Neural cell (in vitro differentiated cells): Measurements from ENCODE around the gene SERTAD2. TPM values are rescaled to one million over a fixed set of nuclear protein-coding genes. Genes with fewer than 3 reads are reported as not detected.

Experiments
- H2AFZ ChIP-seq: fragments of 200-600, 300-800 bp; sonication (generic), shearing (Covaris generic); 2 replicates; pipeline ENCODE4 v1.6.0; 2014; ENCODE audit warnings: low read depth, mild to moderate bottlenecking, antibody characterized with exemption, low read length, moderate library complexity
- H3F3A ChIP-seq: fragments of 200-600 bp; shearing (Covaris generic); 2 replicates; pipeline ENCODE4 v1.6.1; 2016; ENCODE audit warnings: mild to moderate bottlenecking, moderate library complexity, mixed read lengths, antibody characterized with exemption, low read length; ENCODE audit not compliant: insufficient read depth, poor library complexity, severe bottlenecking
- H3K27ac ChIP-seq: fragments of 200-600, 300-800 bp; sonication (generic), shearing (Covaris generic); 2 replicates; pipeline ENCODE4 v1.5.1; 2014; ENCODE audit warnings: mild to moderate bottlenecking, low read length, moderate library complexity
- H3K27me3 ChIP-seq: fragments of 300-800, 200-600 bp; sonication (generic), shearing (Covaris generic); 2 replicates; pipeline ENCODE4 v1.6.0; 2014; ENCODE audit warnings: mild to moderate bottlenecking, low read depth, low read length, moderate library complexity; ENCODE audit not compliant: insufficient read depth
- H3K36me3 ChIP-seq: fragments of 300-800, 200-600 bp; sonication (generic), shearing (Covaris generic); 2 replicates; pipeline ENCODE4 v1.5.1; 2014; ENCODE audit warnings: mild to moderate bottlenecking, antibody characterized with exemption, low read length, moderate library complexity; ENCODE audit not compliant: insufficient read depth
- H3K4me2 ChIP-seq: fragments of 300-800, 200-600 bp; sonication (generic), shearing (Covaris generic); 2 replicates; pipeline ENCODE4 v1.6.0; 2014; ENCODE audit warnings: mild to moderate bottlenecking, low read length
- H3K4me3 ChIP-seq: fragments of 300-800, 200-600 bp; sonication (generic), shearing (Covaris generic); 2 replicates; pipeline ENCODE4 v1.5.1; 2014; ENCODE audit warnings: mild to moderate bottlenecking, low read length, moderate library complexity
- H3K79me2 ChIP-seq: fragments of 200-600 bp; shearing (Covaris generic); replicated peaks from 2 replicates; pipeline ENCODE4 v1.6.0; 2014; ENCODE audit warnings: mild to moderate bottlenecking, low read length, moderate library complexity; ENCODE audit not compliant: insufficient read depth
- H3K9ac ChIP-seq: fragments of 300-800, 200-600 bp; sonication (generic), shearing (Covaris generic); 2 replicates; pipeline ENCODE4 v1.6.1; 2016; ENCODE audit warnings: mild to moderate bottlenecking, low read length, mixed read lengths
- H3K9me2 ChIP-seq: fragments of 200-600 bp; shearing (Covaris generic); 2 replicates; pipeline ENCODE4 v1.6.1; 2016; ENCODE audit warnings: mild to moderate bottlenecking, low read length, mixed read lengths; ENCODE audit not compliant: insufficient read depth
- H3K9me3 ChIP-seq: fragments of 200-600, 300-800 bp; sonication (generic), shearing (Covaris generic); 2 replicates; pipeline ENCODE4 v1.6.1; 2016; ENCODE audit warnings: mild to moderate bottlenecking, mixed run types, low read length, moderate library complexity, mixed read lengths
- H4K20me1 ChIP-seq: fragments of 200-600 bp; shearing (Covaris generic); 2 replicates; pipeline ENCODE4 v1.6.1; 2016; ENCODE audit warnings: mild to moderate bottlenecking, mixed run types; ENCODE audit not compliant: insufficient read depth
- CTCF ChIP-seq: fragments of 450-650 bp; IDR thresholded peaks from 2 replicates; pipeline ENCODE4 v1.5.1; 2014; ENCODE audit warnings: antibody characterized with exemption, mild to moderate bottlenecking, moderate library complexity; ENCODE audit not compliant: poor library complexity, severe bottlenecking
- EP300 ChIP-seq: fragments of 450-650 bp; conservative IDR thresholded peaks from 2 replicates; pipeline ENCODE4 v1.6.1; 2014; ENCODE audit warnings: antibody characterized with exemption, mild to moderate bottlenecking, moderate library complexity; ENCODE audit not compliant: poor library complexity, severe bottlenecking
- EZH2 ChIP-seq: fragments of 200-600, 300-800 bp; shearing (Covaris generic), sonication (generic); IDR thresholded peaks from 2 replicates; pipeline ENCODE4 v1.6.1; 2014; ENCODE audit warnings: antibody characterized with exemption, low read length, borderline replicate concordance, mild to moderate bottlenecking; ENCODE audit not compliant: insufficient read depth, poor library complexity, severe bottlenecking
- MXI1 ChIP-seq: fragments of 450-650 bp; conservative IDR thresholded peaks from 2 replicates; pipeline ENCODE4 v1.6.1; 2014; ENCODE audit warnings: antibody characterized with exemption, mild to moderate bottlenecking; ENCODE audit not compliant: poor library complexity, severe bottlenecking
- POLR2AphosphoS5 ChIP-seq: IDR thresholded peaks from 2 replicates; pipeline ENCODE4 v1.6.1; 2012
- RAD21 ChIP-seq: fragments of 450-650 bp; conservative IDR thresholded peaks from 2 replicates; pipeline ENCODE4 v1.6.1; 2014; ENCODE audit warnings: antibody characterized with exemption, mild to moderate bottlenecking, moderate library complexity
- REST ChIP-seq: IDR thresholded peaks from 2 replicates; pipeline ENCODE4 v1.6.1; 2012; ENCODE audit warnings: borderline replicate concordance
- SMC3 ChIP-seq: fragments of 450-650 bp; conservative IDR thresholded peaks from 2 replicates; pipeline ENCODE4 v1.6.1; 2014; ENCODE audit warnings: antibody characterized with exemption, mild to moderate bottlenecking, moderate library complexity; ENCODE audit not compliant: poor library complexity
- TAF1 ChIP-seq: IDR thresholded peaks from 2 replicates; pipeline ENCODE4 v1.6.1; 2012; ENCODE audit warnings: low read depth
- polyA plus RNA-seq: library from polyadenylated mRNA; depleted of rRNA; stranded (reverse); fragments of >200 nt; gene quantifications from 2 replicates; pipeline ENCODE4 v1.2.3, GENCODE V29; 2014

The SERTAD2 gene
- polyA plus RNA-seq, 1 donor from 2014 or later, result 4.7 TPM

- no peak for TF ChIP-seq EZH2
- no peak for TF ChIP-seq POLR2AphosphoS5
- TF ChIP-seq CTCF, result no peak
- no peak for TF ChIP-seq REST
- no peak for TF ChIP-seq SMC3
- no peak for TF ChIP-seq RAD21
- TF ChIP-seq EP300, result no peak
- TF ChIP-seq MXI1, result no peak
- TF ChIP-seq TAF1, result no peak
- Histone ChIP-seq H3K36me3 (no peaks in the 10 kb centered on the region), H2AFZ (peak overlapping the region; percentile 8), H3K9me3 (no peaks in the 10 kb centered on the region), H3K9ac (peak overlapping the region; percentile 20), H3F3A (no peaks in the 10 kb centered on the region), H3K4me2 (no peak overlapping the region), H3K4me3 (no peak overlapping the region), H4K20me1 (no peaks in the 10 kb centered on the region), H3K27me3 (no peaks in the 10 kb centered on the region), H3K27ac (no peak overlapping the region), H3K79me2 (no peaks in the 10 kb centered on the region), H3K9me2 (no peaks in the 10 kb centered on the region)
Observed at GRCh38 chr2:64626963-64627760, 26.6 kb downstream of the SERTAD2 start.

DNA sequence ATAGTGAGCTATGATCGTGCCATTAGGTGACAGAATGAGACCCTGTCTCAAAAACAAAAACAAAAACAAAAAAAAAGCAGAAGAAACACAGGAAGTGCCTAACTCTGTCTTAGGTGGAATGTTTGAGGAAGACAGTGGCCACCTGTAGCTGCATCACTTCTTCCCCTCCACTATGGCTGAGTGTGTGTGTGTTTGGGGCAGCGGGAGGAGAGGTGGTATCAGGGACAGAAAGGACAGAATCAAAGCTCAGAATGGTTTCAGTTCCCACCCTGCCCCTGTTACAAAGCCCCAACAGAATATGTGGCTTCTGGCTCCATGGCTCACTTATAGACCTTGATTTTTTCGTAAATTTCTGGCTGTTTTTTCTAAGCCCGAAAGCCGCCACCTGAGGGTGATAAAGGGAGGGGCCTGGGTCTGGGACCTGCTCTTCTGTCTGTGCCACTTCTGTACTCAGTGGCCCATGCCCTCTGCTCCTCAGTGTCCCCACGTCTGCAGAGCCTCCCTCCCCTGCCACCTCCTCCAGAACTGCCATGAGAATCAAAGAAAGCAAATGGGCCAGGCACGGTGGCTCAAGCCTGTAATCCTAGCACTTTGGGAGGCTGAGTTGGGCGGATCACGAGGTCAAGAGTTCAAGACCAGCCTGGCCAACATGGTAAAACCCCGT is 27.4 kb downstream of the SERTAD2 start:
- no peak overlapping the region for H3K27ac ChIP-seq
- TF ChIP-seq MXI1, result no peak
- no peak overlapping the region for H3K4me2 ChIP-seq

More for the DNA sequence above, 27.4 kb downstream of the SERTAD2 start:
- no peaks in the 10 kb centered on the region for H3K9me3 ChIP-seq
- no peaks in the 10 kb centered on the region for H3F3A ChIP-seq
- no peak overlapping the region for H2AFZ ChIP-seq
- H4K20me1 ChIP-seq, result no peaks in the 10 kb centered on the region
- H3K27me3 ChIP-seq, result no peaks in the 10 kb centered on the region
- H3K36me3 ChIP-seq, result no peaks in the 10 kb centered on the region
- no peaks in the 10 kb centered on the region for H3K79me2 ChIP-seq
- H3K9ac ChIP-seq, result no peak overlapping the region
- H3K9me2 ChIP-seq, result no peaks in the 10 kb centered on the region
- H3K4me3 ChIP-seq, result no peak overlapping the region
